HG03108 (cell line): ENCODE measurements around the gene KCND2.

Experiments
- ATAC-seq: cut with Tn5 transposase; IDR thresholded peaks from one replicate; pipeline ENCODE4 v1.9.1; 2021; ENCODE audit warnings: moderate library complexity; ENCODE audit not compliant: unreplicated experiment

The KCND2 gene

GRCh38 chr7:120405652-120406051 is 132.7 kb downstream of the KCND2 start:
- ATAC-seq = no peak

- no peak for ATAC-seq
These were observed 134.0 kb downstream of the KCND2 start for GRCh38 chr7:120407010-120407409.

GRCh38 chr7:120412139-120413050 is 139.4 kb downstream of the KCND2 start:
- ATAC-seq = peak; percentile 87

GRCh38 chr7:120413164-120413563 is 140.2 kb downstream of the KCND2 start:
- no peak for ATAC-seq

- no peak for ATAC-seq
These were observed 144.4 kb downstream of the KCND2 start for GRCh38 chr7:120417244-120417979.

GRCh38 chr7:120421151-120421651 is 148.2 kb downstream of the KCND2 start:
- ATAC-seq = peak; percentile 95

- ATAC-seq = no peak
These were observed 158.0 kb downstream of the KCND2 start for GRCh38 chr7:120431016-120431415.

GRCh38 chr7:120436487-120437060 is 163.6 kb downstream of the KCND2 start:
- ATAC-seq = no peak

GRCh38 chr7:120441850-120442249 is 168.9 kb downstream of the KCND2 start:
- peak; percentile 92 for ATAC-seq

GRCh38 chr7:120442838-120443237 is 169.9 kb downstream of the KCND2 start:
- no peak for ATAC-seq

- ATAC-seq = no peak
These were observed 171.7 kb downstream of the KCND2 start for GRCh38 chr7:120444650-120445049.

- ATAC-seq = no peak
These were observed 172.3 kb downstream of the KCND2 start for GRCh38 chr7:120445276-120445675.

- ATAC-seq = no peak
These were observed 179.7 kb downstream of the KCND2 start for GRCh38 chr7:120452665-120453064.

GRCh38 chr7:120456699-120457098 is 183.7 kb downstream of the KCND2 start:
- ATAC-seq = no peak

- no peak for ATAC-seq
These were observed 188.0 kb downstream of the KCND2 start for GRCh38 chr7:120460949-120461348.

- ATAC-seq = no peak
These were observed 190.0 kb downstream of the KCND2 start for GRCh38 chr7:120462991-120463390.

GRCh38 chr7:120464104-120464503 is 191.1 kb downstream of the KCND2 start:
- ATAC-seq = no peak

- no peak for ATAC-seq
These were observed 194.7 kb downstream of the KCND2 start for GRCh38 chr7:120467676-120468075.

GRCh38 chr7:120468611-120469010 is 195.6 kb downstream of the KCND2 start:
- no peak for ATAC-seq

- no peak for ATAC-seq
These were observed 199.9 kb downstream of the KCND2 start for GRCh38 chr7:120472892-120473291.

GRCh38 chr7:120473352-120473751 is 200.4 kb downstream of the KCND2 start:
- no peak for ATAC-seq
